Caki2 (cell line): ENCODE data around the gene SELPLG. TPM values are rescaled to one million over a fixed set of nuclear protein-coding genes. Genes with fewer than 3 reads are reported as not detected.
"Not testable (repeated sequence)": the region's sequence is repeated elsewhere in the genome, so short reads cannot be mapped to it uniquely, and the experiment has no call there.

Experiments
- DNase-seq: peaks from one replicate; pipeline ENCODE4 v3.0.0-alpha.2; 2015; ENCODE audit warnings: low read depth
- in situ Hi-C: cut with HindIII; loops from 2 replicates; pipeline ENCODE4 v1.10.0; 2016; ENCODE audit warnings: low sequenced_read_pairs, low pct_unique_long_range_greater_than_20kb, mixed read lengths
- total RNA-seq: library from RNA; depleted of rRNA; stranded (reverse); fragments of >200 nt; shearing (Covaris generic); gene quantifications from 2 replicates; pipeline ENCODE4 v1.2.3, GENCODE V29; 2014; ENCODE audit warnings: low replicate concordance

Gene SELPLG
- total RNA-seq, 1 experiment from 2014 or later: not detected

DNA sequence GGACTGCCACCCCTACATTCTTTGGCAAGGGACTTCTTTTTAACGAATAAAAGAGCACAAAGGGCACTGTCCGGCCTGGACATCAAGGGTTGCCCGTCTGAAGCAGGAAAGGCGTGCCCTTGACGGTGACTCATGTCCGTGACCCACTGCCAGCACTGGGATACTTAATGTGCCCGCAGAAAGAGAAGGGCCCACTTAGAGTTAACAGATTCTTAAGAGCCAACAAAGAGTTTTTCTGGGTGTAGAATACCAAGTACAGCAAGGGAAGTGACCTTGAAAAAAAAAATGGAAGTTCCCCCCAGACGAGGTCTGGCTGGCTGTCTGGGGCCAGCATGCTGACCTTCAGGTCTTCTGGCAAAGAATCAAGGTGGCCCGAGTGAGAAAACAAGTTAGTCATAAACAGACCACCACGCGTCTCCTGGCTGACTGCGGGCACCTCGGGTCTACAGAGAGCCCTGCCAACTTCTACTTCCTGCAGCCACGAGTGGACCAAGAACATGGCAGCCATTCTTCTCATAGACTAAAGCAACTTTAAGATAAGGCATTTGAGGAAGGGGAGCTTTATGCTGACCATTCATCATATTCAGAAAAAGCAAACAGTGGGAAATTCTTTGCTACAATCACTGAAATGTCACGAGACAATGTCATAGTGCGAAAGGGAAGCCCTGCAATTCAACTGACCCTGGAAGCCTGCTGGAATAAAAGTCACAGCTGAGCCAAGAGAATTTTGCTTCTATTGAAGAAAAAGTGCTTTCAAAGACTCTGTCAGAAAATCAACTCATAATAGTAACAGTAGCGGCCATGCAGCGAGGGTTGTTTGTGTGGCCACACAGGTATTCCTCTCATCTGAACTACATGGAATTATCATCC lies 10.5 kb upstream of the SELPLG start:
- peak; percentile 67 for DNase-seq
- in situ Hi-C loops: no loop called here

DNA sequence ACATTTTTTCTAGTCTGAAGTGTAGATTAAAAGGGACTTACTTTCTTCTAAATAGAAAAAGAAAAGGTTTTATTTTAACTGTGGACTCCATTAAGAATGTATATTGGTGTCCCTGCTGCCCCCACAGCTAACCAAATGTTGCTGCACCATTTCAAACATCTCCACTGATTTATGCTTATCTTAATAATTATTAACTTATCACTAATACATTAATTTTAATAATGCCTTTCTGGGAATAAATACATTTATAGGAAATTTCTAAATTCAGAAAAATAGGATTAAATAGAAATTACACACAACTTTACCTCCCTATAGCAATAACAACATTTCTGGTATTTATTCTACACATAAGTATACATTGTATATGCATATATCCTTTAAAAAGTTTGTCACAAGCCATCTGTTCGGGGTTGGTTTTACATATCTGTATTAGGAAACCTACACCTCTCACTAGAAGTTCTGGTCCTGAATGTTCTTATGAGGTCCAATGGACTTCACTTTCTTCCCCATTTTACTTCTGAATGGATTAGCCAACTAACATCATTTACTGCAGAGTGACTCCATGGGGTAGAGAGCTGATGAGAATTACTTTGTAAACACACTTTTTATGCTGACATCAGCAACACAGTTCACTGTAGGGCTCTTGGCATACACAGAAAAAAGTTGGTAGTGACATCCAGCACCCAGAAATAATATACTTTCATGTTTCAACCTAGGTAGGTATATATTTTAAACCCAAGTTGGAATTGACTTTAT lies 9.4 kb upstream of the SELPLG start:
- in situ Hi-C loops: no loop called here
- DNase-seq: no peak

DNA sequence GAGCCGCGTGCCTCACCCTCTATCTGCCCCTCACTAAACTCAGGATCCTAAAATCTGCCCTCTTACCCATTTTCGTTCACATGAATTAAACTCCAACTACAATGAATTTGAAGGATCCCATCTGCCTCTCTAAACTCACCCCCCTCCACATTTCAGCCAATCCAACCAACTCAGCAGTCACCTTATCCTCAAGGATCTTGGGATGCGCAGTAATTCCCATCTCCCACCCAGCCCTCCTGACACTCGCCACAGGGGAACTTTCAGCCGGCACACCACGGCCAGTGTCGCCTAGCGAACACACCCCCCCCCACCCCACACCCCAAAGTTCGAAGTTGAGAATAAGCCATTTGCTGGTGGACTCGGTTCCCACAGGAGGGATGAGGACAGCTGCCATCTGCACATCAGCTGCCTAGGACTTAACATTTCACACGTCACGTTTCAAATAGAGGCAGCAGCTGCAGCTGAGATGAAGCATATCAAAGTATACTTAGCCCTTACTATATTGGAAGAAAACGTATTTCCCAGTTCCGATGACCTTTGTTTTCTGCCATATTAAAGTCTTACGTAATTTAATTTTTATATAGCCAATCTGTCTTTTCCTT lies 8.7 kb upstream of the SELPLG start:
- DNase-seq: no peak
- in situ Hi-C loops: no loop called here

DNA sequence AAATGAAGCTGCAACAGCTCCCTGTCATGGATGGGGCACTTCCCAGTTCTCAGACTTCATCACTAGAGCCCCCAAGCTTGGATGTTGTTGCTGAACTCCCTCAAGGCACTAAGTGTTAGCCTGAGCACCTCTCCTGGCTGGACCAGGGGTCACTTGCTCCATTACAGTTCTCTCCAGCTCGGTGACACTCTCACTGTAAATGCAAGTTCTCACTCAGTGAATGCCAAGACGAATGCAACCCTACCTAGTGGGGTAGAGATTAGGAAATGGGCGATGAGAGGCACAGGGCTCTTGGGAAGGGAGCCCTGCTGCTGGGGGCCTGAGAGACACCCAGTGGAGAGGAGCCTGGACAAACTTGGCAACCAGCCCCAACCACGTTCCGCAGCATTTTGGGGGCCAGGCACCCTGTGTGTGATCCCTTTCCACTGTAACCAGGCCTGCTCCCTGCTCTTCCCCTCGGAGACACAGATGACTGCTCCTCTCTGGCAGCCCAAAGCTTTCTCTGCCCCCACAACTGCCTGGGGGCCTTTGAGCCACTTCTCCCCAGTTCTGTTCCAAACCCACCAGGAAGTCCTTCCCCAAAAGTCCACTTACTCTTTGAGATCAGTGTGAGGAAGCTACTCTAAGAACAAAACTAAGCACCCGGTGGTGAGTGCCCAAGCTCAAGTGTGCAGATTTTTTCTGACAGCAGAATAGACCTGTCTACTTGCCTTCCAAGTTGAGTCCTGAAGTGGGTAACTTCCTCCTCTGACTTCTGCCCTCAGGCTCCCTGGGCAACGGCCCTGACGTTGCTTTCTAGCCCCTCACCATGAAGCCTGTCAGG lies 8.0 kb upstream of the SELPLG start:
- in situ Hi-C loops: no loop called here
- DNase-seq: no peak

DNA sequence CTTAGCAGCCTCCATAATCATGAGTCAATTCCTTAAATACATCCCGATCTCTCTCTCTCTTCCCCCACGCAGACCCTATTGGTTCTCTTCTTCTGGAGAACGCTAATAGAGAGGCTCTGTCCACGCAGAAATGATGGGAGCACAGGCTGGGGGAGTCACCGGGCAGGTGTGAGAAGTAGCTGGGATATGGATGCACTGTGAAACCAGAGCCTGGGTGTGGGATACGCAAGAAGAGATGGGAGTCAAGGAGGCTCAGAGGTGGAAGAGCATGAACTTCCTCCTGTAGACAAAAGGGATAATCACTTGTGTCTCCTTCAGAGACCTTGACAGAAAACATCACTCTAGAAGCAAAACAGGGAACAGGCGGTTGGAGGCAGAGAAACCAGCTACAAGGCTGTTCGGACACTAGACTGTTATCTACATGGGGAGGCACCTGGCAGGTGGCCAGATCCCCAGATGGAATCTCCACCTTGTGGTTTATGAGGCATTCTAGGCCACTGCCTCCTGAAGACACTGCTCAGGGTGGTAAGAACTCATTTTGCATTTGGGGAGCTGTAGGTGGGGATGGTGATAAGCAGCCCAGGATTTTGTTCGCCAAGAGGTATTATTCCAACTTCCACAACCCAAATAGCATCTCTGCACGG lies 7.2 kb upstream of the SELPLG start:
- in situ Hi-C loops: no loop called here
- DNase-seq: no peak

DNA sequence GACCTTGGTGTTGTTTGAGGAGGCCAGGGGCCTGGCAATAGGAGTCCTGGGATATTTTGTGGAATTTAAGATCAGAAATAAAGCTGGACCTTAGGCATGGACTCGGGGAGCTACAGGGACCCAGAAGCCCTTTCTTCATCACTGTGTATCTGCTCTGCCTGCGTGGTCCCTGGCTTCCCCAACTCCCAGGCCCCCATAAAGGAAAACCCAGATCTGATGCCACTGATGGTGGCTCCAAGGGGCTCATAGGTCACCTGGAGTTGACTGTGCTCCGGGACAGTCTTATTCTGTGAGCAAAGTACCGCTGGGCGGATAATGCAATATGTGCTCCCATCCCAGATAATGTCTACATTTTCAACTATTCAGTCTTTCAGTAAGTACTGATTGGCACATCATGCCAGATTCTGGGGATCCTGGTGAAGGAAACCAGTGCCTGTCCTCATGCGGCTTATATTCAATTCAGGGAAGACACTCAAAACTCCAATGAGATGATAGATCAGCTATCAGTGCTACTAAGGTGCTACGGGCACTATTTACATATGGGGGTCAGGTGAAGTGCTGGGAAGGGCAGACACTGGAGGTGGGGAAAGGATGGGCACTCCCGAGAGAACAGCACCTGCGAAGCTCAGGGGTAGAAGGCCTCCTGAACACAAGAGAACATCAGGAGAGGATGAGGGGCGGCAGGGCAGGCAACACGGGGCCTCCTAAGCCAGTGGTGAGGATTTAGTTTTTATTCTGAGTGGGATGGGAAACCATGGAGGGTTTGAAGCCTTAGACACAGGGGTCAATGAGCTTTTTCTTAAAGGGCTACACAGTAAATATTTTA lies 5.5 kb upstream of the SELPLG start:
- DNase-seq: no peak
- in situ Hi-C loops: no loop called here

DNA sequence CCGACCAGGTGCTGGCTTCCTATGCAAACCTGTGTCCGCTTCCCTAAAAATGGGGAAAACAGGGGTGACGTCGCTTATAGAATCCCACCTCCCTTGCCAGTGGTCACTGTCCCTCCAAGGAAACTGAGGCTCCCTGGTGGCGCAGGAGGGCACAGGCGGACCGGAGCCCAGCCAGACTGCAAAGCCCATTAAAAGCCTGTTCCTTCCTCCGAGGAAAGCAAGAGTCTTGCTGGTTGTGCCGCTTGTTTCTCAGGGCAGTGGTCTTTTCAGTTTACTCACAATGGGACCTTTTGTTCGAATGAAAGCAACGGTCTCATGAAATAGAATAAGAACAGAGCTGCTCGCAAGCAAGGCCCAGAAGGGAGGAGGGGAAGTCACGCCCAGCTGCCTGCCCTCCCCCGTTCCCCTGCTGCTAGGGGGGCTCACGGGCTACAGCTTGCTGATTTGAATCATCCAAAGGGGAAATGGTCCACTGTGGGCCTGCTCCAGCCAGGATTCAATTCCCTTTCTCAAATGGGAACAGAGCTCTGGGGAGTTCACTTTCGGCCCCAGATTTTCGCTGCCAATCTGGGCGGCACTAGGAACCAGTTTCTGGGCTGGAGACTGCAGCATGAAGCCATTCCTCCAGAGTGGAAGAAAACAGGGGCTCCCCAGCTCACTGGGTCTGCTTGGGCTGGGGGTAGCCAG lies 4.6 kb upstream of the SELPLG start:
- no peak for DNase-seq
- in situ Hi-C loops: no loop called here

DNA sequence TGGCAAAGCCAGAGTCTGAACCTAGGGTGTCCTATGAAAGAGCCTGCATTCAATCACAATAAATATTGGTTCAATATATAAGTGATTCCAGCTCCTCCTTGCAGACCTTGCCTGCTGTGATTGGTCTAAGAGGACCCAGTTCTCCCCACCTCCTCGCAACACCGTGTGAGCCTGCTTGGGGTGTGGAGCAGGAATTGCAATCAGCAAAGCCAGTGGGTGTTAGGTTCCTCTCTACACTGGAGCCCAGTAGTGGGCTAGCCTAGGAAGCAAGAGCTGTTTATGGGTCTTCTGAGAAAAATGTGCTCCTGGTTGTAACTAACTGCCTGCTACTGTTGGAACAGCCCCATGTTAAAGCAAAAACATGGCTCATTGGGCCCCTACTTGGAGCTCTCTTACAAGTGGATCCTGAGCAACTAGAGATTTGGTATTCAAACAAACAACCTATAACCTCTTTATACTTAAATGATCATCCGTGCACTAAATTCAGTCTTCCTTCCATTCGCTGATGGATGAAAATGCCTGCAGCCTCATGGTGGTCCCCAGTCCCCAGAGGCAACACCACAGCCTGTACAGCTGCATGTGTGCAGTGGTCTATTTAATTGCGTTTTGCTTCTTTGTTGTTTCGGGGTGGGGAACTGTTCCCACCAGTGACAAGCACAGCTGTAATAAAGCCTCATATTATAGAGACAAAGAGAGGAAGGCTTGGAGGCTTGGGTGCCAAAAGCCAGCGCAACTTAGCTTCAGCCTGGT lies 3.7 kb upstream of the SELPLG start:
- no peak for DNase-seq
- in situ Hi-C loops: no loop called here

DNA sequence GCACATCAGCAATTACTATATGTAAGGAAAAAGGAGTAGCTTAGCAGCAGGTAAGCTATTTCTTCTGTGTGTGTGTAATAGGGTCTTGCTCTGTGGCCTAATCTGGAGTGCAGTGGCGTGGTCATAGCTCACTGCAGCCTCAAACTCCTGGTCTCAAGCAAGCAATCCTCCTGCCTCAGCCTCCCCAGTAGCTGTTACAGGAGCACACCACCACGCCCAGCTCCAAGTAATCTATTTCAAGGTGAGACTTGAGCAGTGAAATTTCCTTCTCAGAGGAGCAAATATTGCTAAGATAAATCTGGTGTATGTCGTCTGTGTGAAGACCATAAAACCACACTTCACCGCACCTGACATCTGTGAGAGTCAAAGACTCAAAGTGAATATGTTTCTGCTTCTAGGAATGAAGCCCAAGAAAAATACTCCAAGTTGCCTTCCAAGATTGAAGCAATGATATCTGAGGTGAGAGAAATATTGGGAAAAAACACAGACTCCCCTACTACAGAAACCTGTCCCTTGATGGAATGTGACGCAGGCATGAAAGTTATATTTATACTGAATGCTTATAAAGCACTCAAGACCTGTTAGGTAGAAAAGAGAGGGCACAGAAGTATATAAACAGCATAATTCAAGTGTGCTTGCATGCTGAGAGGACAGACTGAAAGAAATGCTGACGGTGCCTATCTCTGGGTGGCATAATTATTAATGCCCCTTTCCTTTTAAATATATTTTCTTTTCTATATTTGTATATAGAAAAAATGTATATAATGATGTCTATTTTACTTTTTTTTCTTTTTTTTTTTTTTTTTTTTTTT lies 2.5 kb upstream of the SELPLG start:
- no peak for DNase-seq
- in situ Hi-C loops: no loop called here

DNA sequence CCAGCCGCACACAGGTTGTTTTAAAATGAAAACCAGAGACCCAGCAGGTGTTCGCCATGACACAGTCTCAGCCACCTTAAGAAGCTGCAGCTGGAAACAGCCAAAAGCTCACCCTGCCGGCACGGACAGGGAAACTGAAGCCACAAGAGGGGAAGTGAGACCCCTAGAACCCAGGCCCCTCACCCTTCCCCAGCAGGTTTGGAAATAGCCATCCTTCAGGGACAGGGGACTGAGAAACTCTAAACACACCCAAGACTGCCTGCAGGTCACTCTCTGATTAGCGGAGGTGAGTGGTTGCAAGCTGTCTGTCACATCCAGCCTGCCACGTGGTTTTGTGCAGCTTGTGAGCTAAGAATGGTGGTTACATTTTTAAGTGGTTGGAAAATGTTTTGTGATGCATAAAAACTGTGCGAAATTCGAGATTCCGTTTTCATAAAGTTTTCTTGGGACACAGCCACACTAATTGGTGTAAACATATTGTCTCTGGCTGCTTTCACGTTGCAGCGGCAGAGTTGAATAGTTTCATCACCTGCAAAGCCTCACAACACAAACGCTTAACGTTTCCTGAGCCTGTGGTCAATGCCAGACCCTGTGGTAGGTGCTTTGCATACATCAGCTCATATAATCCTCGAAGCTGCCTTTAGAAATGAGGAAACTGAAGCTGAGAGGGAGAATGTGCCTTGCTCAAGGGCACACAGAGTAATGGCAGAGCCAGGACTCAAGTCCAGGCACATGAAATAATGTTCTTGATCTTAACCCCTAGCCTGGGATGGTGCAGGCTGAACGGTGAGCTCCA lies 1.7 kb upstream of the SELPLG start:
- DNase-seq: no peak
- in situ Hi-C loops: no loop called here

DNA sequence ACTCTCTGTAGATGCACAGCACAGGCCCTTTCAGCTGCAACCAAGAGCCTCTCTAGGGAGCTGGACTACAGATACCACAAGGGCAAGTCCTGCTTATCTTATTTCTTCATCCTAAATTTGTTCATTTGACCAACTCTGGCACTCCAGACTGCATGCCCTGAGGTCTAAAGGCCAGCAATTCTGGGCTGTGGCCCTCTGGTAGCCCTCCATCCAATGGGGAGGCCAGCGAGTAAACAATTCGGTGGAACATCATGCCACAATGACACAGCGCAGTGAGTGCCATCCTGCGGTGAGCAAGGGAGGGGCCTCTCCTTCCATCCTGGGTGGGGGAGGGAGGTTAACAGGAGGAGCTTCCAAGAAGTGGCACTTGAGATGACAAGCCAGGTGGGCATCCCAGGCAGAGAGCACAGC lies 652 bp upstream of the SELPLG start:
- in situ Hi-C loops: no loop called here
- DNase-seq: peak; percentile 73

DNA sequence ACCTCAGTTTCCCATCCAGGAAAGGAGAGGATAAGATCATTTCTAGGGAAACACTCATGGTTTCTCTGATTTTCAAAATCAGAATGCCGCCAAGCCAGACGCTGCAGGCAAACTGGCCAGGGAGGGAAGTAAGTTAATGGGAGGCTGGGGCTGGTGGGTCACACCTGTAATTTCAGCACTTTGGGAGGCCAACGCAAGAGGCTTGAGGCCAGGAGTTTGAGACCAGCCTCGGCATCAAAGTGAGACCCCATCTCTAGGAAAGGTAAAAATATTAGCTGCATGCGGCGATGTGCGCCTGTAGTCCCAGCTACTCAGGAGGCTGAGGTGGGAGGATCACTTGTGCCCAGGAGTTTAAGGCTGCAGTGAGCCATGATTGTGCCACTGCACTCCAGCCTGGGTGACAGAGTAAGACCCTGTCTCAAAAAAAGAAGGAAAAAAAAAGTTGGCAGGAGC lies 587 bp downstream of the SELPLG start:
- in situ Hi-C loops: no loop called here
- no peak for DNase-seq

DNA sequence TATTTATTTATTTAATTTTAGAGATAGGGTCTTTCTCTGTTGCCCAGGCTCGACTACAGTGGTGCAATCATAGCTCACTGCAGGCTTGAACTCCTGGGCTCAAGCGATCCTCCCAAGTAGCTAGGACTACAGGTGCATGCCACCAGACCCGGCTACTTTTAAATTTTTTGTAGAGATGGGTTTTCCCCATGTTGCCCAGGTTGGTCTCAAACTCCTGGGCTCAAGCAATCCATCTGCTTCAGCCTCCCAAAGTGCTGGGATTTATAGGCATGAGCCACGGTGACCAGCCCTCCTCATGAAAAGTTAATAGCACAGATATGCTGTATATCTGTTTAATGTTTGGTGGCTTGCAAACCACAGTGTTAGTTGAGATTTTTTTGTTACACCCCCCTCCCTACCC lies 2.4 kb downstream of the SELPLG start:
- in situ Hi-C loops, DNase-seq: not testable (repeated sequence)

DNA sequence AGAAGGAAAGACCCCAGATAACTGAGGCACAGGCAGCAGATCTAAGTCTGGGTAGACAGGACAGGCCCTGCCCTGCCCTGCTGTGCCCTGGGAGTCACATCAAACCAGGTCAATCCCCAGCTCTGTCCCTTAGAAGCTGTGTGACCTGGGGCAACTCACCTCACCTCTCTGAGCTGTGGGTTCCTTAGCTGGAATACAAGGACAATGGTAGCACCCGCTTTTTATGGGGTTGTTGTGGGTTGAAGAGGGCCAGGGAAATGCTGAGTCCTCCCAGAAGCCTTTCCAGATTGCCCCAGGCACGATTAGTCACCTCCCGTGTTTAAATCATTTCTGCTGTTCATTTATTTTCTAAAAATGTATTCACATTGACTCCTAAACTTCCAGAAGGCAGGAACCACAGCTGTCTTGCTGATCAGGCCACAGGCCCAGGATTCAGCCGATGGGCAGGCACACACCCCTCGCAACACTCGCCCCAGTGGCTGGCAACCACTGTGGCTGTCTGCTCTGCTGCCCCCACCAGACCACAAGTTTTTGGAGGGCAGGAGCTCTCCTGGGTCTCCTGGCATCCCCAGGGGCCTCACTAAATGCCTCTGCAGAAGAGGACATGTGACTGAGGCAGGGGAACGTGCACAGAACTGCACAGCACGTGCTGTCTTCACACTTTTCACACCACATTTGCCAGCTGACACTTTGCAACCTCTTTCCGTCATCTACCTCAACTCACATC lies 3.0 kb downstream of the SELPLG start:
- in situ Hi-C loops: no loop called here
- no peak for DNase-seq
